Measurements from ENCODE around the gene TMEM14A.
"Not testable (repeated sequence)": the region's sequence is repeated elsewhere in the genome, so short reads cannot be mapped to it uniquely, and the experiment has no call there.

The TMEM14A gene

DNA sequence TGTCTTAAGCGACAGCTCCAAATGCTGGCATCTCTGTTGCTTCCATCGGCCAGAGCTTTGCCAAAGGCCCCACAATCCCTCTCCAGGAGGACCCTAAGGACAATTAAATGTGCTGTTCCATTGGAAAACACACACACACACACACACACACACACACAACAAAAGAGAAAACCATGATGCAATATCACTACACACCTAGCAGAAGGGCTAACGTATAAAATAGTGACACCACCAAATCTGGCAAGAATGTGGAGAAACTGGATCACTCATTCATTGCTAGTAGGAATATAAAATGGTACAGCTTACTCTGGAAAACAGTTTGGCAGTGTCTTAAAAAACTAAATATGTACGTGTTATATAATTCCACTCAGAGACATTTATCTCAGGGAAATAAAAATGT is 13.0 kb upstream of the TMEM14A start:
- DNase-seq (ENCODE audit: low spot score): no peak

DNA sequence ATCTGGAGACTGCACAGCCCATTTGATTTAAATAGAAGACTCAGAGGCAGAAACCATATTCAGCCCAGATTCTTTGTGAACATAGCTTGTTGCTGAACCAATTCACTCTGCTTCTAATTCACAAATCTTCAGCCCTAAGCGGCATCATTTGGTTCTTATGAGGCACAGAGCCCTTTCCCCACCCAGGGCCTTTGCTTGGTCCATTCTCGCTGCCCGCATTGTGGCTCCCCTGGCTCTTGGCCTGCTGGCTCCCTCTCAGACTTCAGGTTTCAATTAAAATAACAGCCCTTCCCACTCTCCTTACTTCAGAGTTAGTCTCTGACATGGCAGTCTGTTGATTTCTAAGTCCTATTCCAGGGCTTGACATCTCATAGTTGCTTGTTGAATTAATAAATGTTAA is 9.4 kb upstream of the TMEM14A start:
- DNase-seq (ENCODE audit: low spot score): no peak

DNA sequence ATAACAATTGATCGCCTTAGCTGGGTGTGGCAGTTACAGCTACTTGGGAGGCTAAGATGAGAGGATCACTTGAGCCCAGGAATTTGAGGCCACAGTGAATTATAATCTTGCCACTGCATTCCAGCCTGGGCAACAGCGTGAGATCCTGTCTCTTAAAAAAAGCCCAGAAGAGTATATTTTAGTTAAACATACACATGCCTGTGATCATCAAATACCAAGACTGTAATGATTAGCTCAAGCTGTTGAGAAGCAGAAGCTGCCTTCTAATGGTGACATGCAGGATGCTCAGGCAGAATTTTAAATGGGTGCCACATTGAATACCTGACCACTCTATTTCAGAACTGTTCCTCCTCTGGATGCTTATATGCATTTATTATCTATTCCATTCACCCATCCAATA is 8.9 kb upstream of the TMEM14A start:
- no peak for DNase-seq (ENCODE audit: low spot score)

DNA sequence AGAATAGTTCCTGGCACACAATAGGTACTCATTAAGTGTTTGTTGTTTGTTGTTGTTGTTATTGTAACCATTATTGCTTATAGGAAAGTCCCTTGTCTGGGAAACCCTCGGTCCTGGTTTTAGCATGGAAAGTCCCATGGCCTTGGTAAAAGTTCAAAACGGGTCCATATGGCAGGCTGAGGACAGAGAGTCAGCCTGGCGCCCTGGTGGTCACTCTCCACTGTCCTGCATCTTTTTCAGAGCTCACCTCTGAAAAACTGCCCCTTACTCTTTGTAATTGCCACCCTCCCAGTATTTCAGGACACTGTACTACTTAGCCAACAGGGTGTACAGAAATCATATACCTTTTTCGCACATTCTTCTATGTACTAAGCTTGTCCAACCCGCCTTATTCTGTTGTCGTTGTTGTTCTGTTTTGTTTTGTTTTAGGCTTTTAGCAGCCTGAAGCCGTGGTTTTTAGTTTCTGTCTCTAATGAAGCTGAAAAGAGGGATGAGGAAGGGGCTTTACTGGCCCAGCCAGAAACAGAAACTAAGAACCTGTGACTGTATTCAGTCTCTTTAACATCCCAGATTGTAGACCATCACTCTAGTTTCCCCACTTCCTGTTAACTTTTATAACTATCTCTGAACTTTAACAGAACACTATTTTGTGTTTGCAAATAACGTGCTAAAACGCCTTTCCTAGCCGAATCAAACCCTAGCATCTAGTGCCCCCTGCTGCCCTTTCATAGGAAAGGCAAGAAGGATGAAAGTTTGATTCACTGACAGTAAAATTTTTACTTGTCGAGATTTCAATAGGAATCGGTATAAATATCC is 7.6 kb upstream of the TMEM14A start:
- peak; percentile 52 for DNase-seq (ENCODE audit: low spot score)

DNA sequence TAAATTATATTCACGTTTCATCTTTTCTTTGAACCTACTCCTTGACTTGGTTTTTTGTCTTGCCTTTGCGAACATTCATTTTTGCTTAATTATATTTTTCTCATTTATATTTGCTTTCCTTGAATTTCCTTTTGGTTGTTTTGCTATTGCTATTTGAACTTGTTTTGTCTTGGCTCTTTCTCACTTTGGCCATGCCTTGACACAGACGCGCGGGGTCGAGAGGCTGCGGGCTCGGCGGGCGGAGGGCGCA is 7.1 kb upstream of the TMEM14A start:
- no peak for DNase-seq (ENCODE audit: low spot score)

DNA sequence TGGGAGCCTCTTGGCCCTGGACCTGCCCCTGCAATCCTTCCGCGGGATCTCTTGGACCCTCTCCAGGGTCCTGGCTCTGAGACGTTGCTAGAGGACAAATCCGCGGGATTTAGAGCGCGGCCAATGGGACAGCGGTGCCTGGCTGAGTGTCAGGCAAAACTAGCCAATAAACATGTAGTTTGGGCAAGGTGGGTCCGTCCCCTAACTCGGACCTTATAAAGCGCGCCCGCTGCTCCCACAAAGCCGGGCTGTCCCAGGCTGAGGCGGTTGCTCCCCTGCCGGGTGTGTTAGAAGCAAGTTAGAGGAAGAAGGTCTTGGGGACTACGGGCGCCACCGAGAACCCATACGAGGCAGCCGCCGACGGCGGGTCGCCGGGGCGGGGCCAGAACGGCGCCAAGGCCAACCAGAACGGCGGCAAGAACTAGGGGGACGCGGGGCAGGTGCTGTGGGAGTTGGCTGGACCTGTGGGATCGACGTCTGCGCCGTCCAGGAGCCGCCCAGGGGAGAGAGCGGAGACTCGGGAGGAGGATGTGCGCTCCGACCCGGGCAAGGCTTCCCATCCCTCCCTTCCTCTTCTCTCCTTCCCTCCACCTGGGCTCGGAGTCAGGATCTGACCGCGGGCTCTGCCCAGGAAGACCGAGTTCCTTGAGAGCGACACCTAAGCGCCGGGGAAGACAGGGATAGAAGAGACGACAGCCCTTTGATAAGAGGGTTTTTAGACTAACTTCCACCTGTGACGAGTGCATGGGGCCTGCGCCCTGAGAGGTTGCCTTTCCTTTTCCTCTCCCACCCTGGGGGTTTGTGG is 6.5 kb upstream of the TMEM14A start:
- DNase-seq (ENCODE audit: low spot score): peak; percentile 95

DNA sequence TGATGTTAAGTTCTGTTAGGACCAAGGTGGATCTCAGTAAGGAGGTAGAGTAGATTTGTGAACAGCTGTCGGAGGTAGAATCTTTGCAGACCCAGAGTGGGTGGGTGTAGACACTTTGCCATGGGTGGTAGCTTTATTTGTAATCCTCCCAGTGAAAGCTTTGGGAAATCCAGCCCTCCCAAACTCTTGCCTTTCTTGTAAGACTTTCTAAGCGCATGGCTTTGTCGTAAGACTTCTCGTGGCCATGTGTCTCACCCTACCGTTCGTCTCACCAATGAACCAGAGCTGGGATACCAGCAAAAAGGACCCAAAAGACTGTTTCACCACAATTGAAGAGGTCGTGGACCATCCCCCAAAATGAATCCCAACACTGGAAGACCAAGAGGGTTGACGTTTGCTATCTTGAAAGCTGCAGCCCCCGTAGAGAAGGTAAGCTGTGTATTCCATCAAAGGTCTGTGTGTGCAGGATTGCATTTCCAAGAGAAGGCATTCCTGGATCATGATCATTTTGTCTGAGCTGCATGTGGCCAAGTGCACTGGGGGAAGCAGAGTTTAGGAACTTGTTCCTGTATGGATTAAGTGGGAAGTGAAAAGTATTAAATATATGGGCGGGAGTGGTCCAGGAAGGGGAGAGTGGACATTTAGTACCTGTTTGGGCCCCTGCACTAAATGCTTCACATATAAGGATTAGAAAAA is 5.8 kb upstream of the TMEM14A start:
- no peak for DNase-seq (ENCODE audit: low spot score)

DNA sequence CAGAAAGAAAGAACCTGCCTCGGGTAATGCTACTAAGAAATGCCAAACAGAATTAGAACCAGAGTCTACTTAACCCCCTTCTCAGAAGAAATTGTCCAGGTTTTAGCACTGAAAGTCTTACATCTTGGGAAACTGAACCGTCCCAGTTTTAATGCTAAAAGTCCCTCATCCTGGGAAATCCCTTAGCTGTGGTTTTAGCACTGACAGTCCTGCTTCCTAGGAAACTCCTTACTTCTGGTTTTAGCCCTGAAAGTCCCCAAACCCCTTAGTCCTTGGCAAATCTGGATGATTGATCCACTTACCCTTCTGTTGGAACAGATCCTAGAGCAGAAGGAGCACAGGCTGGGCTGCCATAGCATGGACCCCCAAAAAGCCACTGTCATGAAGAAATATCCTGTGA is 4.8 kb upstream of the TMEM14A start:
- no peak for DNase-seq (ENCODE audit: low spot score)

DNA sequence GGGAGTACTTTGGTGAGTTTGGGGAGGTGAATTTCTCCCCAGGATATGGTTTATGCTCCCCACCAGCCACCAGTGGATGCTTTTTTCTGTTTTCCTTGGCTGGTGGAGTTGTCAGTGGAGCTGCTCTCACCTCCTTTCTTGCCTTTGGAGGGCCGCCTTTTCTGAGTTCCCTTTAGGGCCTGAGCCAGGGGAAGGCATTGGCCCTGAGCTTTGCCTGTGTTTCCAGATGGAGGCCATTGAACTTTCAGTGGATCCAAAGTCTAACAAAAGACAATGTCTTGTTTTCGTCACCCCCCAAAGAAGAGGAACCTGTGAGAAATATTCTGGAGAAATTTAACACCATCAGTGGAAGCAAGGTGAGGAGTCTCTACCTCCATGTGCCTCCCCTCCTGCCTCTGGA is 4.4 kb upstream of the TMEM14A start:
- no peak for DNase-seq (ENCODE audit: low spot score)

DNA sequence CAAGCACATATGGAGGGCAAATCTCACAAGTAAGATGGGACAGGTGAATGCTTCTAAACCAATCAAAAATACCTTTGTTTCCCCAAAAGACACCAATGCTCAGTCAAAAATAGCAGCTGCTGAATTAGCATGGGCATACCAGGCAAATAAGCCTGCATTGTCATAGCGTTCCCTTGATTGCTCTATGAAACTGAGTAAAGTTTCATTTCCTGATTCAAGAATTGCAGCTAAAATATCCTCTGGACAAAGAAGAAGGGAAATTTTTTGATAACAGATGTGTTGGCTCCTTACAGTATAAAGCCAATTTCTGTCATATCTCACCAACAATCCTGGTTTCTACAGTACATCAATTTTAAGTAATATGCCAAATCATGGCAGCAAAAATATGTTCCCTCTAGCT is 3.3 kb upstream of the TMEM14A start:
- no peak for DNase-seq (ENCODE audit: low spot score)

DNA sequence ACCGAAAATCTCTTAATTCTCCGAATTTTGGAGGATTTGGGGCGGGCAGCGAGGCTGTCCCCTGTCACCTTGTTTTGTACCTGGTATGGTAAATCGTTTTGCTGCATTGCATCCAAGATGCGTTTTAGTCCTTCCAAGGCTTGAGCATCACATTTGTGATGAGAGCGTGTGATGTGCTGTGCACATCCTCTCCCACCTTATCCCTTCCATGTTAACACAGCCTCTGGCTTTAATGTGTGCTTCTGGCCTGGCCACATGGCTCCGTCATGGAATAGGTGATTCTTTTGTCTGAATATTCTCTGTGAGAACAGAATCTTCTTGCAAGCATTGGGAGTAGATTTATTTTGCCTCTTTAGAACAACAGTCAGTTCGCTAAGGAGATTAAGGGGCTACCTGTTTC is 763 bp downstream of the TMEM14A start:
- no peak for DNase-seq (ENCODE audit: low spot score)

DNA sequence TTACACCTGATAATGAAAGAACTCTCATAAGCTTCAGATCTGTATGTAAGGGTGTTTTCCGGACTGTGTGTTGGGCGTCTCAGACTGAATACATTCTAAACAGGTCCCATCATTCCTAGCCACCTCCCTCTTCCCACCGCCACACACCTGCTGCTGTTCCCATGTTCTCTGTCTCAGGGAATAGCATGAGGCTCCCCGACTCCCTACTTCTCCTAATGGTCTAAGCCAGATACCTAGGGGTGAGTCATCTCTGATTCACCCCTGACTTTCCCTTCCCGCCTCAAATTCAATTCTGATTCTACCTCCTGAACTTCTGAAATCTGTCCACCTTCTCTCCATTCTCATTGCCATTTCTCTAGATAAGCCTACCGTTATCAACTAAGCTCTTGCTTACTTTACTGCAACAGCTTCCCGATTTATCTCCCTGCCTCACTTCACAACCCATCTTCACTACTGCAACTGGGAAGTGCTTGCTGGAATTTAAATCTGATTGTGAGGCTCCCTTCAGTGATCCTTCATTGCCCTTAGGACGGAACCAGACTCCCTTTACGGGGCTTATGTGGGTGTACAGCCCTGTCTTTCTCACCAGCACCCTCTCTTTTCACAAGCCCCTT is 1.6 kb downstream of the TMEM14A start:
- no peak for DNase-seq (ENCODE audit: low spot score)

DNA sequence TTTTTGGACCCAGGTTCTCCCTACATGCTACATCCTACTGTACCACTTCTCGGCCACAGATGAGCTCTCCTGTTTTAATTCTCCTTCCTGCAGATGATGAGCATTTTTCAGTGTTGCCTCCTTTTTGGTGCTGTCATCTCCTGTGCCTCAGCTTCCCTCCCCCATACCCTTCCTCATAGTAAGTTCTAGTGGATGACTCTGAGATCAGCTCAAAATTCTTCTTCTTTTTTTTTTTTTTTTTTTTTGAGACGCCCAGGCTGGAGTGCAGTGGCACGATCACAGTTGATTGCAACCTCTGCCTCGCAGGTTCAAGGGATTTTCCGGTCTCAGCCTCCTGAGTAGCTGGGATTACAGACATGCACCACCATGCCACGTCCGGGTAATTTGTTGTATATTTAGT is 3.8 kb downstream of the TMEM14A start:
- no peak for DNase-seq (ENCODE audit: low spot score)

DNA sequence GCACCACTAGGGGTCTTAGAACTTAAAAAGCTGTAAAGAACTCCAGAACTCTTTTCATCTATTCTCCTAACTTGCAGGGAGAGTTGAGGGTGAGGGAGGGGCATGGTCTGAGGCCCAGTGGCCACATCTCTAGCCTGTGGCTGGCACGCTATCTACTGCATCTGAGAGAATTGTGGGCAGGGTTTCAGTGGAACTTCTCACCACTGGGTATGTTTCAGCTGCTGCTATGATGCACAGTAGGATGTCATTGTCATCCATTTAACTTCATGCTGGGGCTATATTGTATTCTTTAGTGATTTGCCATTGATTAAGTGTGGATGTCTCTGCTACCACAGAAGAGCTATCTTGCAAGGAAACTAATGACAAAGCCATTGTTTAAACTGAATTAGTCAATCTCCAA is 4.5 kb downstream of the TMEM14A start:
- DNase-seq (ENCODE audit: low spot score): no peak

DNA sequence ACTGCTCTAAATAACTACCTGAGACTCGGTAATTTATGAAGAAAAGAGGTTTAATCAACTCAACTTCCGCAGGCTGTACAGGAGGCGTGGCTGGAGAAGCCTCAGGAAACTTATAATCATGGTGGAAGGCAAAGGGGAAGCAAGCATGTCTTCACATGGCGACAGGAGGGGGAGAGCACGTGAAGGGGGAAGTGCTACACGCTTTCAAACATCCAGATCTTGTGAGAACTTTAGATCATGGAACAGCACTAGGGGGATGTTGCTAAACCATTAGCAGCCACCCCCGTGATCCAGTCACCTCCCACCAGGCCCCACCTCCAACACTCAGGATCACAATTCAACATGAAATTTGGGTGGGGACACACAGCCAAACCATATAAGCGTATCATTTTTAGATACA is 5.7 kb downstream of the TMEM14A start:
- not testable (repeated sequence) for DNase-seq (ENCODE audit: low spot score)

DNA sequence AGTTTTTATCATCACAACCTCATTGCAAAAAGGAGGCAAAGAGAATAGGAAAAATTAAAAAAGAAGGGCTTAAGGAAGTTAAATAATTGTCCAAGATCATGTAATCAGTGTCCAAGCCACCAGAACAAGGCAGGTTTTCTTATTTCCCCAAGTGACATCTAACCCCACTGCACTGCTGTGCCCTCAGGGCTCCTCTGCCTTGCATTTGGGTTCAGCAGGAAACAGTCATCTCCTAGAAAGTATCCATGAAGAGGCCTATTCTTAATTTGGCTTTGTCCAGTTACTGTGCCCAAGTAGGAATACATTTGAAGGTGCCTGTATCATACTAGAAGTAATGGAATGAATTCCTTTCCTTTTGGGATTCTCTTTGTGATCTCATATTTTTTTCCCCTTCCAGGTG is 10.5 kb downstream of the TMEM14A start:
- no peak for DNase-seq (ENCODE audit: low spot score)

DNA sequence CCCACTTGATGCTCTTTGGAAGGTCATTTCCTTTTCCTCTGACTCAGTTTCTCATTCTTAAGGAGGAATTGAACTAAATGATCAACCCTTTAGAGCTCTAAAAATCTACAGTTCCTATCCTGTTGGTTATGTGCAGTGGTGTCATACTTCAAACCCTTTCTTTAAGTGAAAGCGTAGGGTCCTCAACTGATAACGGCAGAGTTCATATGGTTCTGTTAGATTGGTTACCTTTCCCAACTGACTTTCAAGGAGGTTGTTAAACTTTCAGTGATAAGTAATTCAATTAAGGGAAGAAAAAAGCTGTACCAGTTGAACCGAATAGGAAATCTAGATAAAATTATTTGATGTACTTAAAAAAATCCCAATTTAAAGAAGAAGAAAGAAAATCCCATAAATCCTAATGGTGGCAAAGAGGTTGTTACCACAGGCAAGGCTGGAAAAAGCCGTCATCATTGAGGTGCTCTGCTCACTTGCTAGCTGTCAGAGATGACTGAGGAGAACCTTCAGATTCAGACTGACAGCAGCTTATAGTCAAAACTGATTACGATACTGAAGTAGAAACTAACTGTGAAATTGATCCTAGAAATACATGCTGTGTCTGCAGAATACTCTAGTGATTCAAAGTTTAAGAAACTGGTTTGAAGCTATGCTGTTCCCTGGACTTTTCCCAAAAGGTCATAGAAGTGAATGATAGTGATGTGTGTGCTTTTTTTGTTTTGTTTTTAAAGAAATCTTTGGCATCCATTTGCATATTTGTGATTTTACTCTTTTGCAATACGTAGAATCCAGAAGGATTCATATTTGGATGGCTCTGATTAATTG is 16.2 kb downstream of the TMEM14A start:
- DNase-seq (ENCODE audit: low spot score): no peak

DNA sequence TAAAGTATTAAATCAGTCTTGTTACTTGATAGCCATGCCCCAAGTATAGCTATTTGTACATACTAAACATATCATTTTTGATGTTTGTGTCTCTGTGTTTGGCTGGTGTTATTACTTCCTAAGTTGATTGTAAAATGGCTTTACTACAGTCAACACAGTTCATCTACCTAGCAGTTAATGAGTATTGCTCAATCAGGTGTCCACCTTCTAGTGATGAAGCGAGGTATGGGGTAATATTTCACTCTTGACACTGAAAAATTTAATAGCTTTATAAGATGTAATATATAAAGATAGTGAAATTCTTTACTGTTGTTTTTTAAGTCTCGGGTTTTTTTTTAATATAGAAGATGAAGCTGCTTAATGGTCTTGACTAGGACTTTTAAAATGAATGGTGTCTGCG is 18.9 kb downstream of the TMEM14A start:
- no peak for DNase-seq (ENCODE audit: low spot score)

DNA sequence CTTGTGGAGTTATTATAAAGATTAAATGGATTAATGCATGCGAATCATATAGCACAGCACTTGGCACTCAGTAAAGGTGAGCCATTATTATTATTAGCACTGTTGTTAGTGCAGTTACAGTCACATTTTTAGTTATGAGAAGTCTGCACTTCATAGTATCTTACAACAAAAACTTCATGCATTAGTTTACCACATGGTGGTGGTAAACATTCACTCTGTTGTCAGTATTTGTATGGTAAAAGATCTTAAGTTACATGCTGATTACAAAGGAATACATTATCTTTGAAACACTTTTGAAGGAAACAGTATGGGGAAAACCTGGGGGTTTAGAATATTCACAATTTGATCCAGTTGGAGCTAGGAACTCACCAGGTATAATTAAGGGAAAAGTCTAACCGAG is 20.8 kb downstream of the TMEM14A start:
- DNase-seq (ENCODE audit: low spot score): no peak

DNA sequence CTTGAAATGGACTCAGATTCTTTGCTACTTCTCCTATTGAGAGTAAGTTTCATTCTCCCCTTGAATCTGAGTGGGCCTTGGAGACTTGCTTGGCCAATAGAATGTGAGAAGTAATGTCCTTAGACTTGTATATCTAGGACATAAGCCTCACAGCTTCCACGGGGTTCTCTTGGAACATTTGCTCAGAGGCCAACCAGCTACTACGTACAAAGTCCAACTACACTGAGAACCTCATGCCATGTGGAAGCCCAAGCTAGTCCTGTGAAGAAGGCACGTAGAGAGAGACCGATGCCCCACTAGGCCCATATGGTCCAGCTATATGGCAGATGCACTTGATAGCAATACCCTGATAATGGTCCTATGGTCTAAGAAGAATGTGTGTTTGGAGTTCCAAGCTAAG is 22.9 kb downstream of the TMEM14A start:
- DNase-seq (ENCODE audit: low spot score): no peak

DNA sequence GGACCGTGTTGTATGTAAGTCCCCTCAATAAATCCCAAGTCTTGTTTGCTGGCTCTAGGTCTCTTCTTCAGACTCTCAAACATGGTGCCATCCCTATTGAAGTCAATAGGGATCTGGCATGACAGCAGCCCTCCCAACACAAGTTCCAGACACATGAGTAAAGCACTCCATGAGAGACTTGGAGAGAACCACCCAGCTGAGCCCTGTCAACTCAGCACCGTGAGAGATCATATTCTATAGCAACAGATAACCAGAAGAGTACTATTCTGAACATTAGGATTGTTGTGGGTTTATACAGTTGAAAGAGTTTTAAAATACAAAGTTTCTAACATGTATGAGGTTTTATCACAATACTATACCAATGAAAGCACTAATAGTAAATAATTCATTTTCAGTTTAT is 23.5 kb downstream of the TMEM14A start:
- no peak for DNase-seq (ENCODE audit: low spot score)

DNA sequence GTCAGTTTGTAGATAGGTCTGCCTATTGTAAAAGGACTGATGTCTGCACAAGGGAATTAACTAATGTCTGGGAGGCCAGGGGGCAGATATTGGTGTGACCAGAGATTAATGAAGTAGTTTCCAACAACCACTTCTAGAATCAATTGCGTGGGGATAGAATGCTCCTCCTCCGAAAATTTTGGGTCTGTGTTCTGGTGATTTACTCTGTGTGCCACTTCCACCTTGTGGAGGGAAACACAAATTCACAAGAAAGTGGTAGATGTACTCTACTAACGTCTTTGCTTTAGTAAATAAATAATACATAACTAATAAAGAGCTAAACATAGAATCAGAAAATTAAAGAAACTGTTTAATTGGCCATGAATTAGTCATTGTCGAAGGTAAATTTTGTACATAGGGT is 25.5 kb downstream of the TMEM14A start:
- DNase-seq (ENCODE audit: low spot score): no peak
